SU-DHL-6 (cell line): ENCODE data around the gene AIG1.
"Not testable (repeated sequence)": the region's sequence is repeated elsewhere in the genome, so short reads cannot be mapped to it uniquely, and the experiment has no call there.

Experiments used
- H2AFZ ChIP-seq: fragments of 200-600 bp; sonication (generic); 2 replicates; pipeline ENCODE4 v1.6.1; 2014; ENCODE audit warnings: low read depth, mild to moderate bottlenecking, moderate library complexity, mixed read lengths, antibody characterized with exemption, low read length; ENCODE audit not compliant: severe bottlenecking
- H3F3A ChIP-seq: fragments of 200-600 bp; shearing (Covaris generic); 2 replicates; pipeline ENCODE4 v1.6.0; 2016; ENCODE audit warnings: antibody characterized with exemption, mild to moderate bottlenecking; ENCODE audit not compliant: insufficient read depth
- H3K27ac ChIP-seq: fragments of 200-600 bp; sonication (generic); 2 replicates; pipeline ENCODE4 v1.5.1; 2016; ENCODE audit warnings: low read depth, mild to moderate bottlenecking, low read length, moderate library complexity, mixed read lengths
- H3K27me3 ChIP-seq: fragments of 200-600 bp; sonication (generic), shearing (Covaris generic); 2 replicates; pipeline ENCODE4 v1.6.0; 2014; ENCODE audit warnings: mild to moderate bottlenecking, low read length
- H3K36me3 ChIP-seq: fragments of 200-600 bp; sonication (generic); 2 replicates; pipeline ENCODE4 v1.6.1; 2014; ENCODE audit warnings: mild to moderate bottlenecking, low read length, mixed read lengths
- H3K4me2 ChIP-seq: fragments of 300-600, 200-600 bp; shearing (Covaris generic), sonication (generic); 2 replicates; pipeline ENCODE4 v1.6.0; 2014; ENCODE audit warnings: low read length, low read depth, mild to moderate bottlenecking; ENCODE audit not compliant: poor library complexity, severe bottlenecking
- H3K4me3 ChIP-seq: fragments of 200-600 bp; sonication (generic); 2 replicates; pipeline ENCODE4 v1.5.1; 2014; ENCODE audit warnings: antibody characterized with exemption, low read length, mild to moderate bottlenecking, mixed read lengths; ENCODE audit not compliant: insufficient read depth, poor library complexity, severe bottlenecking
- H3K79me2 ChIP-seq: fragments of 200-600 bp; sonication (generic); 2 replicates; pipeline ENCODE4 v1.6.1; 2014; ENCODE audit warnings: mild to moderate bottlenecking, low read length, moderate library complexity; ENCODE audit not compliant: insufficient read depth
- H3K9ac ChIP-seq: fragments of 200-600 bp; sonication (generic); 2 replicates; pipeline ENCODE4 v1.7.0; 2014; ENCODE audit warnings: mild to moderate bottlenecking, low read length
- H3K9me2 ChIP-seq: fragments of 200-600 bp; sonication (generic); replicated peaks from 2 replicates; pipeline ENCODE4 v1.6.1; 2014; ENCODE audit warnings: low read length; ENCODE audit not compliant: insufficient read depth
- H3K9me3 ChIP-seq: fragments of 200-600 bp; sonication (generic); 2 replicates; pipeline ENCODE4 v1.6.1; 2014; ENCODE audit warnings: low read length, mixed read lengths; ENCODE audit not compliant: insufficient read depth
- H4K20me1 ChIP-seq: fragments of 200-600 bp; sonication (generic); 2 replicates; pipeline ENCODE4 v1.6.1; 2014; ENCODE audit warnings: low read depth, mild to moderate bottlenecking, antibody characterized with exemption, low read length, moderate library complexity, mixed read lengths
- CTCF ChIP-seq: fragments of 200-600 bp; sonication (generic); IDR thresholded peaks from one replicate; pipeline ENCODE4 v1.5.1; 2017; ENCODE audit warnings: antibody characterized with exemption, mild to moderate bottlenecking, low read length, moderate library complexity; ENCODE audit not compliant: insufficient read depth, poor library complexity, severe bottlenecking
- EZH2phosphoT487 ChIP-seq: fragments of 200-600 bp; sonication (generic), shearing (Covaris generic); conservative IDR thresholded peaks from 2 replicates; pipeline ENCODE4 v1.6.1; 2018; ENCODE audit warnings: mild to moderate bottlenecking, antibody characterized with exemption, low read length, moderate library complexity, mixed read lengths

Gene AIG1

GRCh38 chr6:143074670-143075318 is 14.1 kb downstream of the AIG1 start:
- no peak overlapping the region for H3K4me2 ChIP-seq
- H3K4me3 ChIP-seq = no peak overlapping the region
- H3K27me3 ChIP-seq = no peaks in the 10 kb centered on the region
- H3K79me2 ChIP-seq = no peaks in the 10 kb centered on the region
- no peak overlapping the region for H3K9ac ChIP-seq
- H3K27ac ChIP-seq = no peak overlapping the region
- no peaks in the 10 kb centered on the region for H3K9me3 ChIP-seq
- H4K20me1 ChIP-seq = no peaks in the 10 kb centered on the region
- H3K9me2 ChIP-seq = no peaks in the 10 kb centered on the region
- no peak for TF ChIP-seq EZH2phosphoT487
- no peak for TF ChIP-seq CTCF
- H3K36me3 ChIP-seq = no peaks in the 10 kb centered on the region
- H3F3A ChIP-seq = no peaks in the 10 kb centered on the region
- H2AFZ ChIP-seq = no peak overlapping the region

- Histone ChIP-seq H3K79me2 (no peaks in the 10 kb centered on the region), H3K4me2 (no peak overlapping the region), H3K4me3 (no peak overlapping the region)
Measured at GRCh38 chr6:143078468-143079324, 18.0 kb downstream of the AIG1 start.

GRCh38 chr6:143079325-143079640 is 18.6 kb downstream of the AIG1 start:
- no peaks in the 10 kb centered on the region for H3F3A ChIP-seq
- H3K9me3 ChIP-seq = no peaks in the 10 kb centered on the region
- no peak overlapping the region for H3K4me2 ChIP-seq
- H3K27me3 ChIP-seq = no peaks in the 10 kb centered on the region
- no peak overlapping the region for H3K4me3 ChIP-seq
- H3K79me2 ChIP-seq = no peaks in the 10 kb centered on the region
- no peaks in the 10 kb centered on the region for H3K36me3 ChIP-seq
- no peak overlapping the region for H3K9ac ChIP-seq
- H2AFZ ChIP-seq = no peak overlapping the region
- H3K9me2 ChIP-seq = no peaks in the 10 kb centered on the region
- H4K20me1 ChIP-seq = no peaks in the 10 kb centered on the region
- H3K27ac ChIP-seq = no peak overlapping the region
- TF ChIP-seq CTCF = no peak
- TF ChIP-seq EZH2phosphoT487 = no peak

More at GRCh38 chr6:143078468-143079324, 18.0 kb downstream of the AIG1 start:
- Histone ChIP-seq H4K20me1 (no peaks in the 10 kb centered on the region), H3K27ac (no peak overlapping the region), H3K9me3 (no peaks in the 10 kb centered on the region), H3K36me3 (no peaks in the 10 kb centered on the region), H3K27me3 (no peaks in the 10 kb centered on the region), H3K9ac (no peak overlapping the region), H2AFZ (no peak overlapping the region), H3F3A (no peaks in the 10 kb centered on the region), H3K9me2 (no peaks in the 10 kb centered on the region)
- TF ChIP-seq CTCF (no peak), EZH2phosphoT487 (no peak)

- H3K27me3 ChIP-seq, H3K36me3 ChIP-seq, H3K9ac ChIP-seq, H3K9me2 ChIP-seq, H3K4me3 ChIP-seq, H3K4me2 ChIP-seq, H3K9me3 ChIP-seq, H3F3A ChIP-seq, H3K27ac ChIP-seq, H2AFZ ChIP-seq, H3K79me2 ChIP-seq, H4K20me1 ChIP-seq: not testable (repeated sequence)
Measured at GRCh38 chr6:143082274-143082673, 21.6 kb downstream of the AIG1 start.

GRCh38 chr6:143084019-143084418 is 23.3 kb downstream of the AIG1 start:
- H3K4me3 ChIP-seq, H3K9me2 ChIP-seq, H3K36me3 ChIP-seq, H3K4me2 ChIP-seq, H3F3A ChIP-seq, H3K9me3 ChIP-seq, H3K27me3 ChIP-seq, H4K20me1 ChIP-seq, H3K27ac ChIP-seq, H2AFZ ChIP-seq, H3K9ac ChIP-seq, H3K79me2 ChIP-seq: not testable (repeated sequence)
